ENCODE measurements around the gene SLC7A11. TPM values are rescaled to one million over a fixed set of nuclear protein-coding genes. Genes with fewer than 3 reads are reported as not detected.

Gene SLC7A11
- total and polyA plus RNA-seq, 10 of the 15 experiments (the other 5 are each of a cell fraction or from before 2014, with no cell fraction given), result 1.6 to 9.8 (median 3.5) TPM

DNA sequence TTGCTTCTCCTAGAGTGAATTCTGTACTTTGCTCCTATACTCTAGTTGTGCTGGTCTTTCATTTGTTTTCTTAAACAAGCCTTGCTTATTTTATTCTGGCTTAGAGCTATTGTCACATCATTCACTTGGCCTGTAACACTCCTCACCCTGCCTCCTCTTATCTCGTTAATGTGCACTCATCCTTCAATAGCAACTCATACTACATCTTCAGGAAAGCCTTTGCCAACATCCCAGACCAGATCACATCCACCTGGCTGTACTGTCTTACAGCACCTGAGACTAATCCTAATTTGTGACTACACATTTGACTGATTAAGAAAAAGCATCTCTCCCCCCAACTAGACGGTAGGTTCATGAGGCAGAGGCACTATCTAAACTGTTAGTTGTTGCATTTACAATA lies 80.8 kb downstream of the SLC7A11 start:
- FAIRE-seq, result no peak
- Histone ChIP-seq H2AFZ (ENCODE audit: control insufficient read depth, low read depth, low read length) (no peak overlapping the region), H3K4me3 (no peak overlapping the region), H4K20me1 (ENCODE audit: control insufficient read depth, insufficient read depth) (no peaks in the 10 kb centered on the region), H3K27me3 (replicated peaks in 1 of 2; ENCODE audit: control insufficient read depth in 2 of 2, insufficient read depth in 2 of 2, low read length in 1 of 2) (no peaks in the 10 kb centered on the region), H3K36me3 (ENCODE audit: control insufficient read depth in 2 of 2, insufficient read depth in 2 of 2, low read length in 1 of 2) (no peaks in the 10 kb centered on the region), H3K4me1 (ENCODE audit: control insufficient read depth, insufficient read depth, low read length) (no peaks in the 10 kb centered on the region), H3K27ac (ENCODE audit: control insufficient read depth, insufficient read depth) (no peak overlapping the region), H3K4me2 (ENCODE audit: control insufficient read depth, insufficient read depth) (no peak overlapping the region), H3K9me3 (replicated peaks; ENCODE audit: control insufficient read depth, insufficient read depth, low read length) (no peaks in the 10 kb centered on the region), H3K79me2 (ENCODE audit: control insufficient read depth, insufficient read depth, low read length) (no peaks in the 10 kb centered on the region), H3K9ac (ENCODE audit: control insufficient read depth, insufficient read depth, low read length) (no peak overlapping the region)
- ChIA-PET POLR2A (no interaction called here), CTCF (interaction anchor here (1.2 kb wide), 1 partner anchor 16 kb away, joined by 5 read pairs; no protein-coding TSS in a partner anchor), SMC1A (ENCODE audit: uncharacterized antibody, unreplicated experiment) (interaction anchor here (0.6 kb wide), 1 partner anchor 760 kb away, joined by 4 read pairs; no protein-coding TSS in a partner anchor), RAD21 (ENCODE audit: unreplicated experiment) (no interaction called here)
- intact Hi-C loops (cut with micrococcal nuclease; ENCODE audit: unreplicated experiment), result no loop called here
- 52% methylated on average over 2 of the region's 2 CpGs for WGBS (ENCODE audit: insufficient coverage, insufficient replicate concordance, low lambda C conversion rate, missing lambda C conversion rate)
- TF ChIP-seq EGR1 (IDR thresholded peaks at IDR 0.05; ENCODE audit: borderline replicate concordance in 1 of 2, low read depth in 2 of 2, low read length in 2 of 2) (no peak), IRF4 (IDR thresholded peaks at IDR 0.05; ENCODE audit: low read depth, low read length) (no peak), NR2F1 (conservative IDR thresholded peaks at IDR 0.05) (no peak), RAD51 (IDR thresholded peaks at IDR 0.05) (no peak), NR2C2 (IDR thresholded peaks at IDR 0.05; ENCODE audit: borderline replicate concordance, control insufficient read depth, insufficient read length, low read depth) (no peak), SMARCA5 (IDR thresholded peaks at IDR 0.05) (no peak), ASH2L (IDR thresholded peaks at IDR 0.05; ENCODE audit: borderline replicate concordance, low read depth) (no peak), SREBF2 (IDR thresholded peaks at IDR 0.05; ENCODE audit: low read length) (no peak), MEF2A (IDR thresholded peaks at IDR 0.05; ENCODE audit: insufficient read depth, low read depth, low read length) (no peak), MTA2 (IDR thresholded peaks at IDR 0.05; ENCODE audit: low read depth) (no peak), TAF1 (IDR thresholded peaks at IDR 0.05; ENCODE audit: borderline replicate concordance, low read depth, low read length) (no peak), CREM (IDR thresholded peaks at IDR 0.05; ENCODE audit: low read depth) (no peak), FOXK2 (IDR thresholded peaks at IDR 0.05) (no peak)
- no peak for DNase-seq (ENCODE audit: low read depth, low spot score)
- no peak for ATAC-seq
- BruUV-seq (replicated peaks), result no TSS peak
- in situ Hi-C loops (cut with MboI), result no loop called here
